Measurements from ENCODE around the gene TMEM98. TPM values are rescaled to one million over a fixed set of nuclear protein-coding genes. Genes with fewer than 3 reads are reported as not detected.
"Not testable (repeated sequence)": the region's sequence is repeated elsewhere in the genome, so short reads cannot be mapped to it uniquely, and the experiment has no call there.

The TMEM98 gene
- total RNA-seq, 4 donors from 2014 or later, result 44.6 to 193 (median 80.3) TPM

DNA sequence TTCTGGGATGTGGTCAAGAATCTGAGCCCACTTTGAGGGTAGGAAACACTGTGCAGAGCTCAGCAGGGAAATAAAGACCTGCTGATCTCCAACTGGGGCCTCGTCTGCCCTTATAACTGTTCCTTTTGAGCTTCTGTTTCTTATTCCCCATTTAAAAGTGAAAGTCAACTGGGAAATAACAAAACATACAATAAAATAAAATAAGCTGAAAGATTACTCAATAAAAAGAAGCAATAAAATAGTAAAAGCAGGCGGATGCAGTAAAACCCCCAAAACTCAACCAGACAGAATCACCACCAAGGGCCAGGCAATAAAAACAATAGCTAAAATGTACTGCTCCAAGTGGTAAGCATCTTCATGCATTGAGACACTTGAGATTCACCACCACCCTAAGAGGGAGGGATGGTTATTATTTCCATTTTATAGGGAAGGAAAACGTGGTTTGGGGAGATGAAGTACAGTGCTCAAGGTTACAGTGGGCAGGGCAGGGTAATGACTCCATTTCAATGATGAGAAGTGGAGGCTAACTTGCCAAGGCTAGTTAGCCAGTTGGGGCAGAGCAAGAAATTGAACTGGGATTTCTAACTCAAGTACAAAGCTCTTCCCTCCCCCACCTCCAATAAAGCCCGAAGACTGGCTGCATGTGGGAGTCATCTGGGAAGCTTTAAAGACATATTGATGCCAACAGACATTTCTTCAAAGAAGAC lies 57.2 kb downstream of the TMEM98 start:
- ATAC-seq (ENCODE audit: low FRiP score), result no peak
- no peak for TF ChIP-seq CTCF (IDR thresholded peaks at IDR 0.05)
- DNase-seq (ENCODE audit: low spot score), result no peak

GRCh38 chr17:32987453-32987805 lies 59.5 kb downstream of the TMEM98 start:
- ATAC-seq (ENCODE audit: low FRiP score); DNase-seq (ENCODE audit: low spot score): not testable (repeated sequence)

- not testable (repeated sequence) for DNase-seq (ENCODE audit: low spot score); ATAC-seq (ENCODE audit: low FRiP score)
Observed at GRCh38 chr17:32987868-32988267, 59.9 kb downstream of the TMEM98 start.

GRCh38 chr17:32988481-32989101 lies 60.6 kb downstream of the TMEM98 start:
- no peak for DNase-seq (ENCODE audit: low spot score)
- no peak for TF ChIP-seq CTCF (IDR thresholded peaks at IDR 0.05)

DNA sequence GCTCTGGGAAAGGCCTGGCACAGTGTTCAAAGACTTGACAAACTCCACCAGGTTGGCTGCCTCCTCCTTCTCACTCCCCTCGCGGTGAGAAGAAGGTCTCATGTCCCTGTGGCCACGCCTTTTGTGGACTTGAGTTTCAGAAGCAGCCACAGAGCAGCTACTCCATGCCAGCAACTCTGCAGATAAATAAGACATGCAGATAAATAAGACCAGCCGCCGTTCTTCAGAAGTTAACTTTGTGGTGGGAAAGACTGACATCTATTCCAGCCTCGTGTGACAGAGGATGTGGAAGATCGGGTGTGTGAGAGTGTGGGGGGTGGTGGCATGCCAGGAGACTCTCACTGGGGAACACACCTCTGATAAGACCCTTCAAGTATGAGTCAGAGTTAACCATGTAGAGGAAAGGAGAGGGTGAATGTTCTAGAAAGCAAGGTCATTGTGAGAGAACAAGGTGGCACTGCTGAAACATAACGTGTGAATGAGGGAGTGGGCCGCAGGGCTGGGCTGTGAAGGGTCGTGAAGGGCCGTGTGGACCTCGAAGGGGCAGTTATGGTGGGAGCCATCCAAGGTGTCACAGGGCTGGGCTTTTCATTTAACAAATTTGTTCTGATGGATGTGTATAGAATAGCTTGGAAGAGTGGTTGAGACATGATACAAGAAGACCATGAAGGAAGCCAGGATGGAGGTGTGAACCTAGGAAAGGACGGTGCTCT lies 64.5 kb downstream of the TMEM98 start:
- ATAC-seq (ENCODE audit: low FRiP score) (no peak), DNase-seq (ENCODE audit: low spot score) (no peak)
- TF ChIP-seq CTCF (IDR thresholded peaks at IDR 0.05), result no peak

More at GRCh38 chr17:32988481-32989101, 60.6 kb downstream of the TMEM98 start:
- no peak for ATAC-seq (ENCODE audit: low FRiP score)

GRCh38 chr17:32993977-32994376 lies 66.0 kb downstream of the TMEM98 start:
- no peak for TF ChIP-seq CTCF (IDR thresholded peaks at IDR 0.05)
- DNase-seq (ENCODE audit: low spot score) (no peak), ATAC-seq (ENCODE audit: low FRiP score) (no peak)

Other genes with a start within 250 kb of the TMEM98 start
- gene MYO1D, start 51.0 kb upstream of the TMEM98 start, total RNA-seq, result 10 to 100 TPM; 36.9 to 49.2 (median 39.5) TPM
- not detected for gene SPACA3, start 63.7 kb downstream of the TMEM98 start, total RNA-seq